ENCODE data around the gene SNPH. TPM values are rescaled to one million over a fixed set of nuclear protein-coding genes. Genes with fewer than 3 reads are reported as not detected.
A peak's percentile ranks its signal among the peaks of the same experiment; 100 is the strongest.

SNPH gene
- total and polyA plus RNA-seq, 2 of the 4 experiments (the other 2 are of a cell fraction), result 3.1 to 4.5 TPM

DNA sequence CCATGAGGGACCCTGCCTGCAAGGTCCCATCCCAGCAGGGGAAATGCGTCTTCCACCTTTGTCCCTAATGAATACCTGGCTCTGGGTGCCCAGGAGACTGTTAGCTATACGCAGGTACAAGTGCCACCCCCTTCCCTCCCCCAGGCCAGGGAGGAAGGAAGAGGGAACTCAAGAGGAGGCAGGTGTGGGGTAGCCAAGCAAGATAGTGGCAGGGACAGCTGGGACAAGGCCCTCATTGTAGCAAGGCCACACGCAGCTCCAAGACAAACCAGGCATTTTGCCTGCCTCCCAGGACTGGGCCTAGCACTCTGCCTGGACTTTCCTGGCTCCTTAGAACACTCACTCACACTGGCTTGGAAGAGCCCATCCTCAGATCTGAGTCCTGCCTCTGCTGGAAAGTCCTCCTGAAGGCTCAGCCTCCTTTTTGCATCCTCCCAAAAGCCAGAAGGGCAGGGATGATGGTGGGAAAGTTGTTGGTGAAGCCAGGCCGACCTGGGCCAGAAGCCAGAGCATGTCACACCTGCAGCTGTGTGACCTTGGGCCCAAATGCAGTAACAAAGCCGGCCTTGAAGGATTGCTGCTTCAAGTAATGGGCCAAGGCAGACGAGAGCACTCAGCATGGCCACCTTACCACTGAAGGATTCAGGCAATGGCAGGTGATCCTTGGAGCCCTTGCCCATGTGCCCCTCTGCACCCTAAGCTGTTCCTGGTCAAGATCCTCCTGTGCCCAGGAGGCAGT, 27.7 kb downstream of the SNPH start:
- peaks cover 31% of the 10 kb centered on the region for H3K9me1 ChIP-seq (ENCODE audit: insufficient read depth, low read length)
- ChIA-PET CTCF (no interaction called here), POLR2A (ENCODE audit: unreplicated experiment) (no interaction called here)
- H4K20me1 ChIP-seq (ENCODE audit: insufficient read depth, low read length), result peaks cover 27% of the 10 kb centered on the region
- H4K91ac ChIP-seq (ENCODE audit: insufficient read depth, low read depth, low read length), result no peak overlapping the region
- H3K27ac ChIP-seq (ENCODE audit: insufficient read depth, low read length), result no peak overlapping the region
- H3K4me2 ChIP-seq (ENCODE audit: low read depth, low read length), result no peak overlapping the region
- H3K56ac ChIP-seq (ENCODE audit: extremely low read depth, insufficient read depth, low read length), result no peak overlapping the region
- no peak overlapping the region for H2BK120ac ChIP-seq (ENCODE audit: low read depth, low read length)
- no peak overlapping the region for H2BK15ac ChIP-seq (ENCODE audit: low read depth, low read length)
- no peak overlapping the region for H3K14ac ChIP-seq (replicated peaks; ENCODE audit: low read depth, low read length)
- ATAC-seq (ENCODE audit: low read depth), result no peak
- intact Hi-C loops (cut with micrococcal nuclease), result no loop called here
- no peak overlapping the region for H3K18ac ChIP-seq (ENCODE audit: low read depth, low read length)
- DNase-seq, result no peak
- in situ Hi-C loops (cut with MboI; ENCODE audit: low sequenced_read_pairs), result no loop called here
- no peak overlapping the region for H4K5ac ChIP-seq (ENCODE audit: low read depth, low read length)
- no peaks in the 10 kb centered on the region for H3K36me3 ChIP-seq (ENCODE audit: control insufficient read depth, insufficient read depth, low read length)
- H3K4me1 ChIP-seq (ENCODE audit: control insufficient read depth, insufficient read depth, low read length), result no peaks in the 10 kb centered on the region; the same call in 1 of the 2 replicates
- no peak overlapping the region for H3K9ac ChIP-seq (ENCODE audit: low read depth, low read length)
- no peak overlapping the region for H2AK5ac ChIP-seq (ENCODE audit: low read depth, low read length)
- H2AK9ac ChIP-seq (replicated peaks; ENCODE audit: low read depth, low read length, poor library complexity), result peak overlapping the region; percentile 53
- H3K9me3 ChIP-seq (ENCODE audit: control insufficient read depth, insufficient read depth, low read length), result no peaks in the 10 kb centered on the region
- no peak overlapping the region for H2BK20ac ChIP-seq (ENCODE audit: low read depth, low read length)
- H3K79me1 ChIP-seq (ENCODE audit: low read depth in 1 of 2, low read length in 2 of 2), result peaks cover 5 to 22% of the 10 kb centered on the region in 2 experiments; a peak in 3 of 4 replicates
- BruUV-seq (replicated peaks), result no TSS peak
- H3K27me3 ChIP-seq (ENCODE audit: control insufficient read depth, insufficient read depth, low read length), result no peaks in the 10 kb centered on the region
- no peak overlapping the region for H4K8ac ChIP-seq (ENCODE audit: low read depth in 2 of 2, low read length in 2 of 2)
- dilution Hi-C loops (cut with HindIII; ENCODE audit: low sequenced_read_pairs, unreplicated experiment), result no loop called here
- no peak overlapping the region for H3K4ac ChIP-seq (ENCODE audit: low read depth, low read length)
- no peak overlapping the region for H3K4me3 ChIP-seq (ENCODE audit: insufficient read depth, low read depth, low read length)
- H3K23ac ChIP-seq (ENCODE audit: low read depth, low read length), result no peak overlapping the region
- no peak for TF ChIP-seq CEBPB (IDR thresholded peaks at IDR 0.05; ENCODE audit: low read depth, low read length)
- no peak for TF ChIP-seq FOS (IDR thresholded peaks at IDR 0.05; ENCODE audit: low read depth, low read length)
- no peak for TF ChIP-seq RFX5 (IDR thresholded peaks at IDR 0.05; ENCODE audit: low read depth, low read length)
- no peak for TF ChIP-seq SMC3 (IDR thresholded peaks at IDR 0.05; ENCODE audit: low read depth, low read length)
- no peak for TF ChIP-seq RAD21 (IDR thresholded peaks at IDR 0.05; ENCODE audit: low read length)
- TF ChIP-seq POLR2A (IDR thresholded peaks at IDR 0.05; ENCODE audit: low read depth, low read length), result no peak
- peak overlapping the region; percentile 19 for H2AFZ ChIP-seq (replicated peaks; ENCODE audit: low read length, poor library complexity)
- H2BK5ac ChIP-seq (ENCODE audit: low read depth, low read length, poor library complexity, severe bottlenecking), result no peak overlapping the region
- WGBS, 2 experiments (ENCODE audit: extremely low coverage in 2 of 2, insufficient read length in 1 of 2), result no CpG with 5 or more reads among the region's 6 CpGs

Data from IMR-90 (cell line).